Measurements from ENCODE around the gene ASIC4. TPM values are rescaled to one million over a fixed set of nuclear protein-coding genes. Genes with fewer than 3 reads are reported as not detected.
A peak's percentile ranks its signal among the peaks of the same experiment; 100 is the strongest.

ASIC4 gene
- total RNA-seq, 1 experiment from 2014 or later: 0.45 TPM

DNA sequence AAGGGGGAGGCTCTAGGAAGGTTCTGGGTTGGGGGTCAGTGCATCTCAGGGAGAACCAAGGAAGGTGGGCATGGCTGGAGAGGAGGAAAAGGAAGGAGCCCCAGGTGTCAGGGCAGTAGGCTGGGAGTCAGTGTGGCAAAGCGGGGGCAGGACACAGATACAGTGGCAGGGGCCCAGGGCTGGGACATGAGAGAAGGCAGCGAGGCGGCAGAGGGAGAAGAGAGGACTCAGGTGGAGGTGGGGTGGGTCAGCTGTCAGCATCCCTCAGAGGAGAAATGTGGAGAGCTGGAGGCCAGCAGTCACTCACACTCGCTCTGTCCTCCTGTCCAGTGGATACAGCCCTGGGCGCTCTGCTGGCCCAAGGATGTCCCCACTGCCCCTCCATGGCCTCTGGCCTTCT, 21.2 kb upstream of the ASIC4 start:
- Histone ChIP-seq H3K4me1 (ENCODE audit: insufficient read depth, low read length, poor library complexity, severe bottlenecking) (peaks cover 16% of the 10 kb centered on the region), H3K27ac (ENCODE audit: low read depth, low read length, poor library complexity, severe bottlenecking) (no peak overlapping the region), H3K36me3 (ENCODE audit: insufficient read depth, low read length, poor library complexity, severe bottlenecking) (no peaks in the 10 kb centered on the region), H3K27me3 (replicated peaks; ENCODE audit: insufficient read depth, low read depth, low read length, poor library complexity) (no peaks in the 10 kb centered on the region), H3K9me3 (ENCODE audit: low read depth, low read length, poor library complexity, severe bottlenecking) (no peaks in the 10 kb centered on the region), H3K4me3 (ENCODE audit: low read depth, low read length, poor library complexity, severe bottlenecking) (no peak overlapping the region)
- ChIA-PET POLR2A (ENCODE audit: low non-redundant PET) (no interaction called here), CTCF (interaction anchor here (0.6 to 6.8 kb wide), 4 partner anchors 31 to 731 kb away, joined by 3 to 101 read pairs (median 18); no protein-coding TSS in a partner anchor)
- TF ChIP-seq EZH2 (IDR thresholded peaks at IDR 0.05; ENCODE audit: borderline replicate concordance, low read depth, low read length, poor library complexity, severe bottlenecking): no peak
- TF ChIP-seq CTCF (conservative IDR thresholded peaks at IDR 0.05; ENCODE audit: low read depth, low read length): no peak
- DNase-seq (ENCODE audit: low spot score): no peak
- intact Hi-C loops (cut with micrococcal nuclease; ENCODE audit: unreplicated experiment): no loop called here
- BruUV-seq (replicated peaks): no TSS peak

GRCh38 chr2:219494952-219495530, 19.2 kb upstream of the ASIC4 start:
- Histone ChIP-seq H3K9me3 (ENCODE audit: low read depth, low read length, poor library complexity, severe bottlenecking) (no peaks in the 10 kb centered on the region), H3K36me3 (ENCODE audit: insufficient read depth, low read length, poor library complexity, severe bottlenecking) (no peaks in the 10 kb centered on the region), H3K27me3 (replicated peaks; ENCODE audit: insufficient read depth, low read depth, low read length, poor library complexity) (no peaks in the 10 kb centered on the region), H3K4me3 (ENCODE audit: low read depth, low read length, poor library complexity, severe bottlenecking) (no peak overlapping the region), H3K4me1 (ENCODE audit: insufficient read depth, low read length, poor library complexity, severe bottlenecking) (peaks cover 26% of the 10 kb centered on the region), H3K27ac (ENCODE audit: low read depth, low read length, poor library complexity, severe bottlenecking) (no peak overlapping the region)
- CTCF ChIA-PET: interaction anchor here (0.7 to 6.8 kb wide), 11 partner anchors 8 to 36 kb away, joined by 3 to 101 read pairs (median 7); partner anchors contain the start of gene ASIC4
- intact Hi-C loops (cut with micrococcal nuclease; ENCODE audit: unreplicated experiment): loop anchor here (1.0 kb wide), 1 partner anchor 35 kb away; no protein-coding TSS in a partner anchor
- BruUV-seq (replicated peaks): no TSS peak
- no peak for DNase-seq (ENCODE audit: low spot score)
- POLR2A ChIA-PET (ENCODE audit: low non-redundant PET): interaction anchor here (0.6 to 0.9 kb wide), 2 partner anchors 13 to 15 kb away, joined by 3 to 4 read pairs; no protein-coding TSS in a partner anchor
- TF ChIP-seq EZH2 (IDR thresholded peaks at IDR 0.05; ENCODE audit: borderline replicate concordance, low read depth, low read length, poor library complexity, severe bottlenecking) (no peak), CTCF (conservative IDR thresholded peaks at IDR 0.05; ENCODE audit: low read depth, low read length) (no peak; the same call in 1 of the 2 replicates)

DNA sequence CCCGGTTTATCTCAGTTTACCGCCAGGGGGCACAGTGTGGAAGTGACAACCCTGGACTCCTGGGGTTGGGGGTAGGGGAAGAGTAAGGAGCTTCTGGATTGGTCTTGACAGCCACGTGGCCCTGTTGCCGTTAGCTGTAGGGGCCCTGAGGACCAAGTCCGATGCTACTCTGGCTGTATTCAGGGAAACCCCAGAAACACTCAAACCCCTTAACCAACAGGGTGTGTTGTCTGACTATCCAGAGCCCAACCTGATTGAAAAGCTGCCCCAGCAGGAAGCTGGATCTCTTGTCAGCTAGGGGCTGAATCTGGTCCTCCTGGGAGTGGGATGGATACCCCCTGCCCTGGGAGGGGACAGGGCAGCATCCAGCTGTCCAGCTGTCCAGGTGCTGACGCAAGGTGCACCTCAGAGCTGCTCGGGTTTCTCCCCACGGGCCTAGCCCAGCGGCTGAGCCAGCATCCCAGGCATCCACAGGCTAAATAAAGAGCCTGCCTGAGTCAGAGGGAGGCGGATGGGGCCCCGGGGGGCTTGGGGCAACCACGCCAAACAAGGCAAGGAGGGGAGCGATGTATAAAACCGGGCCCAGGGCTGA, 18.7 kb upstream of the ASIC4 start:
- H3K27ac ChIP-seq (ENCODE audit: low read depth, low read length, poor library complexity, severe bottlenecking): no peak overlapping the region
- intact Hi-C loops (cut with micrococcal nuclease; ENCODE audit: unreplicated experiment): loop anchor here (1.0 kb wide), 1 partner anchor 35 kb away; no protein-coding TSS in a partner anchor
- no TSS peak for BruUV-seq (replicated peaks)
- H3K27me3 ChIP-seq (replicated peaks; ENCODE audit: insufficient read depth, low read depth, low read length, poor library complexity): no peaks in the 10 kb centered on the region
- ChIA-PET CTCF (interaction anchor here (0.6 to 6.8 kb wide), 13 partner anchors 9 to 93 kb away, joined by 3 to 101 read pairs (median 6); partner anchors contain the start of gene ASIC4), POLR2A (ENCODE audit: low non-redundant PET) (interaction anchor here (0.6 to 0.9 kb wide), 2 partner anchors 11 to 14 kb away, joined by 4 to 9 read pairs; no protein-coding TSS in a partner anchor)
- H3K9me3 ChIP-seq (ENCODE audit: low read depth, low read length, poor library complexity, severe bottlenecking): no peaks in the 10 kb centered on the region
- peaks cover 32% of the 10 kb centered on the region for H3K4me1 ChIP-seq (ENCODE audit: insufficient read depth, low read length, poor library complexity, severe bottlenecking)
- TF ChIP-seq EZH2 (IDR thresholded peaks at IDR 0.05; ENCODE audit: borderline replicate concordance, low read depth, low read length, poor library complexity, severe bottlenecking) (no peak), CTCF (conservative IDR thresholded peaks at IDR 0.05; ENCODE audit: low read depth, low read length) (peak; percentile 86; the same call in 1 of the 2 replicates)
- peak; percentile 91 for DNase-seq (ENCODE audit: low spot score)
- H3K4me3 ChIP-seq (ENCODE audit: low read depth, low read length, poor library complexity, severe bottlenecking): no peak overlapping the region
- no peaks in the 10 kb centered on the region for H3K36me3 ChIP-seq (ENCODE audit: insufficient read depth, low read length, poor library complexity, severe bottlenecking)

All from A673 (cell line).